KG1 (cell line): Measurements from ENCODE around the gene OSBP2.
A peak's percentile ranks its signal among the peaks of the same experiment; 100 is the strongest.

Experiments used
- DNase-seq: peaks from one replicate; lab custom pipeline; 2025; lab: John Stamatoyannopoulos, UW

OSBP2 gene

DNA sequence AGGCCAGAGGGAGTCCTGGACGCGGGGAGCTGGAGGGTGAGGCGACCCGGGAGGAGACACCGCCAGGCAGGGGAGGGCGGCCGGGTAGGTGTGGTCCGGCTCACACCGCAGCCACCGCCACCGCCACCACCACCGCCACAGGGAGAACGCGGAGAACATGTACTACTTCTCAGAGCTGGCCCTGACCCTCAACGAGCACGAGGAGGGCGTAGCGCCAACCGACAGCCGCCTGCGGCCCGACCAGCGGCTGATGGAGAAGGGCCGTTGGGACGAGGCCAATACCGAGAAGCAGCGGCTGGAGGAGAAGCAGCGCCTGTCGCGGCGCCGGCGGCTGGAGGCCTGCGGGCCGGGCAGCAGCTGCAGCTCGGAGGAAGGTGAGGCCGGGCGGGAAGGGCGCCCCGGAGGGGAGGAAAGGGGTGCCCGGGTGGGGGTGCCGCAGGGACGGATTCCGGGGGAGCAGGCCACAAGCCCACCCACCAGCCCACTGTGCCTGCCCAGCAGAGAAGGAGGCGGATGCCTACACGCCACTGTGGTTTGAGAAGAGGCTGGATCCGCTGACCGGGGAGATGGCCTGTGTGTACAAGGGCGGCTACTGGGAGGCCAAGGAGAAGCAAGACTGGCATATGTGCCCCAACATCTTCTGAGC lies 211.1 kb downstream of the OSBP2 start:
- DNase-seq = no peak

DNA sequence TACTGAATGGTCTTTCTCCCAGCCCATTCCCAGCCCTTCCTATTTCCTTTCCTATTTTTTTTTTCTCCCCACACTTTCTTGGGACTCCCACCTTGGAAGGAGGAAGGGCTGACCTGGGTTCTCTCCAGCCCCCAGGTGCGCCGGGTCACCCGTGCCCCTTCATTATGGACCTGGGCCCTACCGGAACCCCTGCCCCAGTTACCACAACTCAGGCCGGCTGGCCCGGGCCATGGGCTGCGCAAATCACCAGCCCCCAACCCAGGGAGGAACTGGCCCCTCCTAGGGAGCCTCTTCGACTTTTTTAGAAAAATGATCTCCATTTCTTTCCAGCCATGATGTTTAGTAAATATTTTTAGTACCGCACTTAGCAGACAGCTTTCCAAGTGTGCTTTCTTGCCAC lies 211.7 kb downstream of the OSBP2 start:
- DNase-seq = no peak

GRCh38 chr22:30906946-30907345 lies 212.3 kb downstream of the OSBP2 start:
- no peak for DNase-seq

- no peak for DNase-seq
Observed at GRCh38 chr22:30908051-30908461, 213.4 kb downstream of the OSBP2 start.

DNA sequence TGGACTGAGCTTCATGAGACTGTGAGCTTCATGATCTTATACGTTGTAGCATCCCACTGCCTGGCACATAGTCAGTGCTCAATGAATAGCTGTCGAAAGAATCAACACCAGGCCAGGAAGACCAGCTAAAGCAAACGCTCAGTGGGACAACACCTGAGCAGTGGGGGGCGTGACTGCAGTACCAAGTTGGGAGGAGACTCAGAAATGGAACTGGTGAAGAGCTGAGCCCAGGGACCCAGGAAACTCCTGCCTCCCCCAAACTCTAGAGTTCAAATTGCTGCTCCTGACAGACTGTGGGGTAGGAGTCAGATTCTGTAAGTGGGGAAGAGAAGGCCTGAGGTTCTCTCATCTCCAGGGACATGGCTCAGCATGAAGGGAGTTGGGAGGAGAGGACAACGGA lies 214.6 kb downstream of the OSBP2 start:
- no peak for DNase-seq

- no peak for DNase-seq
Observed at GRCh38 chr22:30910358-30910757, 215.7 kb downstream of the OSBP2 start.

- DNase-seq = no peak
Observed at GRCh38 chr22:30918761-30919160, 224.1 kb downstream of the OSBP2 start.

DNA sequence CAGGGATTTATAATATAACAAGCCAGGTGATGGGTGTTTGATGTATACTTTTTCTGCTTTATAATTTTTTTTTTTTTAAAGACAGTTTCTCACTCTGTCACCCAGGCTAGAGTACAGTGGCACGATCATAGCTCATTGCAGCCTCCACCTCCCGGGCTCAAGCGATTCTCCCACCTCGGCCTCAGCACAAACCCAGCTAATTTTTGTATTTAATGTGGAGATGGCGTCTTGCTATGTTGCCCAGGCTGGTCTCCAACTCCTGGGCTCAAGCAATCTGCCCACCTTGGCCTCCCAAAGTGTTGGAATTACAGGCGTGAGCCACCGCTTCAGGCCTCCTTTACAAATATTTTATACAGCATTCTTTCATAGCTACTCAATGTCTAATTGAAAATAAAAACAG lies 225.3 kb downstream of the OSBP2 start:
- no peak for DNase-seq

GRCh38 chr22:30920407-30920806 lies 225.7 kb downstream of the OSBP2 start:
- DNase-seq = peak; percentile 58

GRCh38 chr22:30921108-30921507 lies 226.4 kb downstream of the OSBP2 start:
- no peak for DNase-seq

DNA sequence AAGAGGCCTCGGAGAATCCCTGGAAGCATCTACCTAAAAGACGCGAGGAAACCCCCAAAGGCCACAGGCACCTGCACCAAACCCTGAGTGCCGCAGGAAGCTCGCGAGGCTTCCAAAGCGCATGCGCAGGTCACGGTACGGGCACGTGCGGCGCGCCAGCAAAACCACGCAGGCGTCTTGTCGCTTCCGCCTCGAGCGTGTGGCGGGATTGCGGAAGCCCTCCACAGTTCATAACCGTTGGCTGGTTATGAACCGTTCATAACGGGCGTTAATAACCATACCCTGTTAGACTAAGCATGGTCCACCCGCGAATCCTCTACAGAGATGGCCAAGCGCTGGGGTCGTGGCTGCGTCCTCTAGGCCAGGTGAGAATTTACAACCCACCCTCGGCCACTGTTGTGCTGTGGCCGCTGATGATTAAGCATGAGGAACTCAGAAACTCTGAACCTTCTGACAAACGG lies 227.5 kb downstream of the OSBP2 start:
- peak; percentile 8 for DNase-seq

DNA sequence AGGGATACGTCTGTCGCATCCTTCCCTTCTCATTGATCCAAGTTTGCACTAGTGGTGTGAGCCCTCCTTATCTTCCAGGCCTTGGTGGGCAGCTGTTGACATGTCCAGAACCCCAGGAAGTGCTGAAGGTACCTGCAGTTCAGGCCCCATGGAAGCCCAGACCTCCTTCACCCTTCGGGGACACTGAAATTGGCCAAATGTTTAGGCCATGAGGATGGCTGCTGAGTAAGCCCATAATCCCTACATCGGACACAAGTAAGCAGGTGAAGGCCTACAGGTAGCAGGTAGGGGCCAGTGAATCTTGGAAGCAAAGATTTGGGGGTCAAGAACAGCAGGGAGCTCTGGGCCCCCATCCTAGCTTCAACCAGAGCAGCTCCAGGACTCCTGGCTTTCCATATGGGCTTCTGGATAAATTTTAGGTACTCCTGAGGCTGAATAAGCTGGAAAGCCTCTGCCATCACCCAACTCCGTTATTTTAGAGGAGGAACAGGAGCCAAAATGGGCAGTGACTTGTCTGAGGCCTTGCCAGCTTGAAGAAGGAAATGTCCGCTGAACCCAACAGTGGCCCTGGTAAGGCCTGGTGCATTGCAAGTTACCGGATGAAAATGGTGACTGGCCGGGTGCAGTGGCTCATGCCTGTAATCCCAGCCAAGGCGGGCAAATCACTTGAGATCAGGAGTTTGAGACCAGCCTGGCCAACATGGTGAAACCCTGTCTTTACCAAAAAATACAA lies 228.7 kb downstream of the OSBP2 start:
- no peak for DNase-seq

DNA sequence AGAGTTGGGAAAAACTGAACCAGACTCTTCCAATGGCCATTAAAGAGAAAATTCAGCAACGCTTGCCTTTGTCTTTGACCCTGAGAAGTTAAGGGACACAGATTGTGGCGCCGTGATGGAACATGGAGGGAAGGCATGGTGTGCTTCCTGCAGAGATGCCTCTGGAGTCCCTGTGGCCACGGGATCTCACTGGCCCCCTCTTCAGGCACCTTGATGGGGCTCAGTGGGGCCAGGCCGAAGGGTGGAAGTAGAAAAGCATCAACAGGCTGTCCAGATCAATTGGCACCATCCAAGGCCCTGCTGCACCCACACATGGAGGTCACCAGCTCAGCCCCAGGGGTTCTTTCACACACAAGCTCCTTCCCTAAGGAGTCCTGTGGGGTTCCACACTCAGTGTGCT lies 231.0 kb downstream of the OSBP2 start:
- DNase-seq = no peak

DNA sequence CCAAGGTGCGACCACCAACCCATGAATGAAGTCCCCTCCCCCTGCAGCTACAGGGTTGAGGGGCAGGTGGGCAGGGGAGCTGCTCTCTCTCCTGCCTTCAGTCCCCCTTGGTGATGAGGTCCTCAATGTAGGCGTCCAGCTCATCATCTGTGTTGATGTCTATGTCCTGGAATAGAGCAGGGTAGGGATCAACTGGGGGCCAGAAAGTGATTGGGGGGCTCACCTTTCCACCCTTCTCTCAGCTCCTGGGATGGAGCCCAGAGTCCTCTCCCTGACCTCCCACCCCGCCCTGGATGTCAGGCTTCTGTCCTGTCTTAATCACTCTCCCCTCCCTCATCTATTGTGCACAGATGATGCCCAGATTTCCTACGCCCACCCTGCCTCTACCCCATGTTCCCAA lies 232.0 kb downstream of the OSBP2 start:
- DNase-seq = no peak

DNA sequence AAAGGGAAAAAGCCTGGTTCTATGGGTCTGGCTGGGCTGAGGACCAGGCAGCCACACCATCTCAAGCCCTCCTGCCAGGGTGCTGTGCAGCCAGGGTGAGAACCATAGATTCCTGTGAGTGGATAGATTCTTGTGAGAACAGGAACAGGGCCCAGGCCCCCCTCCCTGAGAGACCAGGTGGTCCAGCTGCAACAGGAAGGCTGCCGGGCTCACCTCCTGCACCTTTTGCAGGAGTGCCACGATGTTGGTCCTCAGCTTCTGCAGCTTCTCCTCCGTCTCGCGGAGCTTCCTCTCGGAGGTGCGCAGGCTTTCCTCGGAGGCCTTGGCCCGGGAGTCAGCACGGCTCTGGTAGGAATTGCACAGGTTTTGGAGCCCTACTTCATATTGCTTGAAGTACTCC lies 233.1 kb downstream of the OSBP2 start:
- DNase-seq = no peak

DNA sequence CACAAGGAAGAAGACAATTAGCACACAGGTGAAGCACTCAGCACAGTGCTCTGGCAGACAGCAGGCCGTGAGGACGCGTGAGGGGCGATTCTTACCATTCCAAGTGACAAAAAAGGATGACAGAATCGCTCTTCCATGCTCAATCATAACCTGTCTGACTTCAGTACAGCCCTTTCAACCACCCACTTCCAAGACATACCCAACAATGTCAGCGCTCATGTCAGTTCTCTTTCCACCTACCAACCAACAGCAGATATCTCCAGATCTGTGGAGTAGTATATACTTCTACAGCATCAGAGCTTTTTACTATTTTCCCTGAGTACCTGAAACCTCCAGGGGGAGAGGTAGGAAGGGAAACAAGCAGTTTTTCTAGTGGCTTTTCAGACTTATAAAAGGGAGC lies 233.7 kb downstream of the OSBP2 start:
- DNase-seq = no peak

GRCh38 chr22:30930228-30930627 lies 235.6 kb downstream of the OSBP2 start:
- DNase-seq = no peak

DNA sequence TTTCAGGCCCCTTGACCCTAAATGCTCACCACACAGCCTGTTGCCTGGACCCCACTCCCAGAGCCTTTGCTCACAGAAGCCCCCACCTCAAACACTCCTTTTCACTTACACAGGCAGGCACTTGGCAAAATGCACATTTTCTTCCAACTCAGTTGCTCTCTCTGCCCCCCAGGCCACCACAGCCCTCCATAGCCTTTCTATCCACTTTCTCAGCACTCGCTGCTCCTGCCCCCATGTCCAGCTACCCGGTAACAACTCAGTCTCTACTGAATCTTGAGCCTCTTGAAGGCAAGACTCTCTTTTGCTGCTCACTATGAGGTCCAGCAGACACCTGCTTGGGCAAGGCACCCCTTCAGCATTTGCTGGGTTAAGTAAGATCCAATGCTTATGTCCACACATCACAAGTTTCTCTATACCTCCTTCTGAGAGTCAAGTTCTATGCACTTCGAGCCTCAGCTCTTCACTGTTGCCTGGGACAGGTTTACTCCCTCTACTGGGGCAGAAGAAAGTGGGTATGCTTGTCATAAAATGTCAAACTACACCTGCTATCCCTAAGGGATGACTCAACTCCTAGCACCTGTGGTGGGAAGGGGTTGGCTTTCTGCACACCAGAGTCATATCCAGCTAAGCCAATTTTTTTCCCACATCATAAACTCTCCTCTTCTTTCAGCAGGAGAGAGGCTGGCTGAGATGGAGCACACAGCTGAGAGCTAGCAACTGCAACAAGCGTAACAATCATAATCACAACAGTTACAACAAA lies 237.0 kb downstream of the OSBP2 start:
- DNase-seq = no peak

- no peak for DNase-seq
Observed at GRCh38 chr22:30932661-30933060, 238.0 kb downstream of the OSBP2 start.

DNA sequence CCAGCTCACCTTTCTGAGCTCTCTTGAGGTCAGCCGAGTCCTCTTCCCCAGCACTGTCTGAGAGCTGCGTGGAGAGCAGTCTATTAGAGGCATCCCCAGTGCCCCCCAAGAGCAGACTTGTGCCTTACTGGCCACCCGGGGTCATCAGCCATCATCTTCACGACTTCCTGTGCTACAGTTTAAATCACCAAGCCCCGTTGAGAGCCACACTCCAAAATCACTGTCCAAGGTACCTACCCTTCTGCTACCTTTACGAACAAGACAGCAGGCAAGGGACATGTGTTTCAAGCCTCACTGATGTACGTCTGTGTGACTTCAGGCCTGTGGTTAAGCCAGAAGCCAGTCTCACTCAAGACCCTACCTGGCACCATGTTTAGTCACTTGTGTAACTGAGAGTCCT lies 238.8 kb downstream of the OSBP2 start:
- no peak for DNase-seq

- DNase-seq = no peak
Observed at GRCh38 chr22:30934053-30934452, 239.4 kb downstream of the OSBP2 start.

DNA sequence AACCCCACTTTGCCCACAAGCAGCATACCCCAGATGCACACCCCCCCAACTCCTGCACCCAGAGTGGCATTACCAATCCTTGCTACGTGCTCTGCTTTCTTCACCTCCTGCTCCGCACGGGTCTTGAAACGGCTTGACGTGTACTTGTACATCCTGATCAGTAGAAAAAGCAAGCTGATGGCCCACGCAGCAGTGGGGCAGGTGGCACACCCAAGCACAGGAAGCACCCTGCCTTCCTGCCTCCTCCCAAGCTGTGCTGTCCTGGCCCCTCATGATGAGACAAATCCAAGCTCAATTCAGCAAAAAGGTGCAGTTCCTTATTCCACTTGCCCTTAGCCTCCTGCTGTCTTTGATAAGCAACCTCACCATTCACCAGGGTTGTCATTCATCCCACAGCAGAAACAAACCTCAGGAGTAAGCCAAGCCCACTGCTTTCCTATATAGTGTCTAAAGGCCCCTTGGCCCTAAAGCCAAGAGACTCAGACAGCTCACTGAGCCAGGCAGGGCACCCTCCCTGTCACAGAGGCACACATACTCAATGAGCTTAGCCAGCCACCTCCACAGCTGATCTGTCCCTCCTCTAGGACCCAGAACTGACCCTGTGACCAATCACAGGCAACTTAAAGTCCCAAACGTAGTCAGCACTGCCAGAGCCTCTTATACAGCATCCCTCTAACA lies 246.2 kb downstream of the OSBP2 start:
- DNase-seq = no peak

DNA sequence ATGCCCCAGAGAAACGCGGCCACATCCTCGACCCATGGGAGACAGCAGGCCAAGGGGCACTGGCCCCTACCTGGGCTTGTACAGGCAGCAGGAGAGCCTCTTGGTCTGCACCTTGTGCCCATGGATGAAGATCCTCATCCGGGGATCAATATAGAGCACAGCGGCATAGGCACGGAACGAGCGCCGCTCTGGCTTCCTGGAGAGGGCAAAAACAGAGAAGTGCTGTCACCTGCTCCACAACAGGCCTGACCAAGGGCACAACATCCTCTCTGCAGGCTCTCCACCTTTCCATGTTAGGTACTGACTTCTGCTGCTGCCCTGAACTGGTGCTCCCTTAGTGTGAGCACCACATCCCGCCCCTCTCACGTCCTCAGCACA lies 246.7 kb downstream of the OSBP2 start:
- no peak for DNase-seq
